NAMALWA (cell line): ENCODE results near the gene SASS6.
A peak's percentile ranks its signal among the peaks of the same experiment; 100 is the strongest.
"Not testable (repeated sequence)": the region's sequence is repeated elsewhere in the genome, so short reads cannot be mapped to it uniquely, and the experiment has no call there.

Source experiments
- DNase-seq: peaks from one replicate; pipeline ENCODE4 v3.0.0-alpha.2; 2015; ENCODE audit warnings: low spot score

Gene SASS6

DNA sequence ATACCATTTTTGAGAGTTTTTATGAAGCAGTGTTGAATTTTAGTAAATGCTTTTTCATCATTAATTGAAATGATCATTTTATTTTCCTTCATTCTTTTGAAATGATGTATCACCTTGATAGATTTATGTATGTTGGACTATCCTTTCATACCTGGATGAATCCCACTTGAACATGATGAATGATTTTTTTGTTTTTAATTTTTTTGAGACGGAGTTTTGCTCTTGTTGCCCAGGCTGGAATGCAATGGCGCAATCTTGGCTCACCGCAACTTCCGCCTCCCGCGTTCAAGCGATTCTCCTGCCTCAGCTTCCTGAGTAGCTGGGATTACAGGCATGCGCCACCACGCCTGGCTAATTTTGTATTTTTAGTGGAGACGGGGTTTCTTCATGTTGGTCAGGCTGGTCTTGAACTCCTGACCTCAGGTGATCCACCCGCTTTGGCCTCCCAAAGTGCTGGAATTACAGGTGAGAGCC is 85.5 kb downstream of the SASS6 start:
- DNase-seq, result not testable (repeated sequence)

DNA sequence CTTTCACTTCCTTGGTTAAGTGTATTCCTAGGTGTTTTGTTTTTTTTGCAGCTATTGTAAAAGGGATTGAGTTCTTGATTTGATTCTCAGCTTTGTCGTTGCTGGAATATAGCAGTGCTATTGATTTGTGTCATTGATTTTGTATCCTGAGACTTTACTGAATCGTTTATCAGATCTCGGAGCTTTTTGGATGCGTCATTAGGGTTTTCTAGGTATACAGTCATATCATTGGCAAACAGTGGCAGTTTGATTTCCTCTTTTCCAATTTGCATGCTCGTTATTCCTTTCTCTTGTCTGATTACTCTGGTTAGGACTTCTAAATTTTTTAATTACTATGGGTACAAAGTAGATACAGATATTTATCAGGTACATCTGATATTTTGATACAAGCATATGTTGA is 87.5 kb downstream of the SASS6 start:
- DNase-seq, result no peak

DNA sequence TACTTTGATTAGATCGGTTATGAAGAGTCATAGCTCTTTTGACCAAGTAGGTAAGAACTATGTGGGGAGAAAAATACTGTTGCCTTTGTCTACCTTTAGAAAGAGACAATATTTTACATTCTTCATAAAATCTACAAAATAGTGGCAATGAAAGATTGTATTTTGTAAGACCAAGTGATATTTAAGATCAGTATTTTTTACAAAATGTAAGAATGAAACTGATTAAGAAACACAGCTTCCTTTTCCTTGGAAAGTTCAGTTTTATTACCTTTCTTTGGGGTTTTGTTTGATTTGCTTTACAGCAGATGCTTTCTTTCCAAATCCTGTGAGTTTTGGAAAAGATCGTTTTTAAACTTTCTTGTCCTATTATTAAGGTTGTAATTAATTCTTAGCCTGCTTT is 93.1 kb downstream of the SASS6 start:
- DNase-seq, result no peak

DNA sequence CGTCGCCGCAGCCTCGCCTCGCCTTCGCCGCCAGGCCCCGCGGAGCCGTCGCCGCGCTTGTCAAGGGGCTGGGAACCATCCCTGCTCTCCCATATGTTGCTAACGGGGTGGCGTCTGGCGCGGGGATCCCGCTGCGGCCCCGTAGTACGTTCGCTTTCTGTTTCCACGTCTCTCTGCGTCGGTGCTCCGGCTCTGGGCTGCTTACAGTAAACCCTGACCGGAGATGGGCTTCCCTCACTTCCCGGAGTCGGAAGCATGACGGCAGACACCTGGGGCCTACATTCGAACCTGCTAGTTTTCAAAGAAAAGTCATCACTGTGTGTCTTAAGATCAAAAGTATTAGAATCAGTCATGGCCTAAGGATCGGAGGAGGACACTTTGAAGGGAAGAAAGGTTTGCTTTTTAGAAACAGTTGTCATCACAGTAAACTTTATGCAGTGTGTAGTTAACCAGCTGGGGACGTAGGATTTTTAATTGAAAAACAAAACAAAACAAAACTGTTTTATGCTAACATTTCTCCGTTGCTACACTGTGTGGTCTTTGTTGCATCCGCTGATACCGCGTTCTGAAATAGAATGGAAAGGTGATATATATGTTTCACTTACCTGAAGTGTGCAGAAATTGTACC is 94.0 kb downstream of the SASS6 start:
- DNase-seq, result peak; percentile 81

DNA sequence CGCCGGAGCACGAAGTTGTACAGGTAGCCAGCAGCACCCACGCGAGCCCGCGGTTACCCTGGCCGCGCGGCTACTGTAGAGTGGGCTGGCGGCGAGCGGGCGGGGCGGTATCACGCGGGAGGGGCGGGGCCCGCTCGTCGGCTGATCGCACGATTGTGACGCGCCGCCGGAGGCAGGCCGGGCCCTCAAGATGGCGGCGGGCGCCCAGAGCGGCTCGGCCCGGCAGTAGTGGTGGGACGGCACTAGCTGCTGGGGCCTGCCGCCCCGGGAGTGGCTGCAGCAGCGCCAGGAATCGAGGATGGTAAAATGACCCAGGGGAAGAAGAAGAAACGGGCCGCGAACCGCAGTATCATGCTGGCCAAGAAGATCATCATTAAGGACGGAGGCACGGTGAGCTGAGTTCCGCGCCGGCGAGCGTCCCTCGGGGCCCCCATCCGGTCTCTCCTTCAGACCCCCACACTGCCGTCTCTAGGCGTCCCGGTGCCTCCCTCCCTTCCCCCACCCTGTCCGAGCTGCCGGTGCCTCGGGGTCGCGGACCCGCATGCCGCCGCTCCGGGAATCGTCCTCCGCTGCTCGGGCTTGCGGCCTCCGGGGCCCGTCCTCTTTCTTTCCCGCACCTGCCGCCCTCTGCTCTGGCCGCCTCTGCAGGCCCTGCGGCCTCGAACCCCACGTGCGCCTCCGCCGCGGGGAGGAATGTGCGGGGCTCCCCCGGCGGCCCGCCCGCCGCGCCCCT is 94.6 kb downstream of the SASS6 start:
- peak; percentile 89 for DNase-seq

DNA sequence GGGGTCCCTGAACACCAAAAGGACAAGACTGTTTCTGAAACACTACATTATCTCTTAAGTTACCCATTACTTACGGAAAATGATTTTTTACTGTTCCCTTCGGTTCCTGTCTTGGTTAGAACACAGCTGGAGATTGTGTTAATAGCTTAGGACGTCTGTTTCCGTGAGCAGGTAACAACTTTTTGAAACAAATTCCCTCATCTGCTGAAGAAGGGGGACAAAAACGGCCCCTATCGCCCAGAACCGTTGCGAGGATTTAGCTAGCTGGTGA is 95.1 kb downstream of the SASS6 start:
- DNase-seq, result no peak

DNA sequence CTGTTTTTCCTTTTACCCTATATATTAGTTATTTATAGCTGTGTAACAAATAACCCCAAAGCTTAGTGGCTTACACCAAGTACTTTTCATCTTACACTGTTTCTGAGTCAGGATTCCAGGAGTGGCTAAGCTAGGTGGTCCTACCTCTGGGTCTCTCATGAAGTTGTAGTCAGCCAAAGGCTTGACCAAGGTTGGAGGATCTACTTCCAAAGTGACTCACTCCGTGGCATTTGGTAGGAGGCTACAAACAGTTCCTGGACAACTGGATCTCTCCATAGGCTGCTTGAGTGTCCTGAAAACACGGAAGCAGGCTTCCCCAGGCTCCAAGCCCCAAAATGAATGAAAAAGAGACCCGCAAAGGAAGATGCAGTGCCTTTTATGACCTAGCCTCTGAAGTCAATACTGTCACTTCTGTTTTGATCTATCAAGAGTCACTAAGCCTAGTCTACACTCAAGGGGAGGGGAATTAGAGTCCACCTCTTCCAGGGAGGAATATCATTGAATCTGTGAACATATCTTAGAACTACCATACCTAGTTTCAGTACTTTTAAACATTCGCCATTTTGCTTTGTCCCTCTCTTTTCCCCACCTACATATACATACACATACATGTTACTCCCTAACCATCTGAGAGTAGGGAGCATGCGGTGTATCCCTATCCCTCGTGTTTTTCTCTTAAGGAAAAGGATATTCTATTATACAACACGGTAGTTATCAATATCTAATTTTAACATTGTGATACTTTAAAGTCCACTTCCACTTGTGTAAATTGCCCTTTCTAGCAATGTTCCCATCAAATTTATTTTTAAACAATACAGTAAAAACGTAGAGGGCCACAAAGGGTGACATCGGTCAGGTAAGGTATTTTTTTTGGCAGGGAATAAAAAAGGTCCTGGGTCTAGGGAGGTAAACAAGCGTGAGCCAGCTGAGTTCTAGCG is 95.7 kb downstream of the SASS6 start:
- peak; percentile 53 for DNase-seq

DNA sequence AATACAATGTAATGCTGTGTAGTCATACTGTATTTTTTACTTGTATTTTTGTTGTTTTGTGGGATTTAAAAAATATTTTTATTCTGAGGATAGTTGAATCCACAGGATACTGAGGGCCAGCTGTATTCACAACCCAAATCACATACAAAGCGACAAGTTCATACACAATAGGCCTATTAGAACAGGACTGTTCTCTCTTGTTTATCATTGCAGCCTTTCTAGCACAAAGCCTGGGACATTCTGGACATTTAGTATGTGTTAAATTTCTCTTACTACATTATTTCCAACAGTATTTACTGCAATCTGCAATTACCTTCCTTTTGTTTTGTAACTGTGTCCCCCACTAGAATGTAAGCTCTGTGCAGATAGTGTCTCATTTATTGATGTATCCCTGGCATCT is 97.5 kb downstream of the SASS6 start:
- DNase-seq, result no peak

DNA sequence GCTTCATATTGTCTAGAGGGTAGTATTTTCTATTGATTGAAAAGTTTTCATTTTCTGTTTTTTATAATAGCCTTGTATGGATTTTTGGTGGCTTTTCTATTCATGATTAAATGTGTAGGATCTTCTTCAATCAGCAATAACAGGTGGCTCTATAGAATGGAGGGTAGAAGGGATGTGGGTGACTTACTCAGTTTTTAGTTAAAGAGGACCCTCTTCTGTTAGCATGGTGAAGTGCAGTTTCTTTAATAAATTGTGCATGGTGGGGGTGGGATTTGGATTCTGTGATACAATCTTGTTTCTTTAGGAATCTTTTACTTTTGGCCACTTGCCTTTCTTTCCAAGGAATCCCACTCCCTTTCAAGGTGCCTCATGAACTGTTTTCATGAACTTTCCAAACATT is 98.3 kb downstream of the SASS6 start:
- DNase-seq, result peak; percentile 72
